ENCODE results near the gene EDN1. TPM values are rescaled to one million over a fixed set of nuclear protein-coding genes. Genes with fewer than 3 reads are reported as not detected.

EDN1 gene
- total and polyA plus RNA-seq, 2 of the 13 experiments (the other 11 are each of a cell fraction or from before 2014, with no cell fraction given), result 0.15 to 1.2 TPM

GRCh38 chr6:12342664-12343063 lies 52.5 kb downstream of the EDN1 start (continued):
- TF ChIP-seq ARID5B (CRISPR knock-in tag; IDR thresholded peaks at IDR 0.05) (peak; percentile 68; the same call in 1 of the 2 replicates), CENPX (CRISPR knock-in tag; IDR thresholded peaks at IDR 0.05) (no peak), SALL1 (CRISPR knock-in tag; IDR thresholded peaks at IDR 0.05) (0 out of 2 replicates have a peak, but pooled peaks have one; percentile 28), PATZ1 (CRISPR knock-in tag; IDR thresholded peaks at IDR 0.05) (no peak), FOXP1 (IDR thresholded peaks at IDR 0.05) (no peak), FOXP1 (CRISPR knock-in tag; IDR thresholded peaks at IDR 0.05) (peak; percentile 31; the same call in 1 of the 2 replicates), CEBPG (CRISPR knock-in tag; IDR thresholded peaks at IDR 0.05) (peak; percentile 56), AHR (CRISPR knock-in tag; IDR thresholded peaks at IDR 0.05) (no peak), ATRX (CRISPR knock-in tag; IDR thresholded peaks at IDR 0.05; ENCODE audit: borderline replicate concordance) (no peak), STAT5B (CRISPR knock-in tag; IDR thresholded peaks at IDR 0.05) (no peak), NBN (conservative IDR thresholded peaks at IDR 0.05) (no peak), HIC2 (CRISPR knock-in tag; IDR thresholded peaks at IDR 0.05; ENCODE audit: low read depth) (no peak), ZKSCAN5 (CRISPR knock-in tag; IDR thresholded peaks at IDR 0.05) (no peak), HMGXB3 (CRISPR knock-in tag; IDR thresholded peaks at IDR 0.05; ENCODE audit: borderline replicate concordance) (no peak), ZNF660 (CRISPR knock-in tag; IDR thresholded peaks at IDR 0.05; ENCODE audit: borderline replicate concordance, low read depth) (no peak), FOSL2 (CRISPR knock-in tag; IDR thresholded peaks at IDR 0.05) (peak; percentile 16; the same call in 1 of the 2 replicates), MED1 (CRISPR knock-in tag; IDR thresholded peaks at IDR 0.05) (peak; percentile 19; the same call in 1 of the 2 replicates), SMARCC2 (IDR thresholded peaks at IDR 0.05) (no peak), E2F2 (CRISPR knock-in tag; IDR thresholded peaks at IDR 0.05; ENCODE audit: borderline replicate concordance) (no peak)
